ENCODE data around the gene SI. TPM values are rescaled to one million over a fixed set of nuclear protein-coding genes. Genes with fewer than 3 reads are reported as not detected.
A peak's percentile ranks its signal among the peaks of the same experiment; 100 is the strongest.
"Not testable (repeated sequence)": the region's sequence is repeated elsewhere in the genome, so short reads cannot be mapped to it uniquely, and the experiment has no call there.

SI gene
- total RNA-seq, 1 experiment from 2014 or later, result not detected

DNA sequence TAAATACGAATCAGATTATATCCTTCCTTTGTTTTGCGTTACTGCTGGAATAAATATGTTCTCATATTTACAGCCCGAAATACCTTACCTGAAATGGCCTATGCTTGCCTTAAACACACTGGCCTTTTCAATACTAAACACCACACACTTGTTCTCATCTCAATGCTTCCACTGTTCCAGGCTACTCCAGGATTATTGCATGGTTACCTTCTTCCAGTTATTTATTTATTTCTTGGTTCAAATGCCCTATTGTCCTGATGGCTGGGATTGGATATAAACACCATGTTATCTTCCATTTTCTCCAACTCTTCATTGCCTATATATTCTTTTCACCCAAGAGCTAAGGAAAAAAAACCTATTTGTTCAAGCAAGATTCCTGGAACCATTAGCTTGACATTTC, 125.3 kb downstream of the SI start:
- WGBS (ENCODE audit: extremely low coverage, insufficient read length, low lambda C conversion rate), result no CpG with 5 or more reads among the region's 3 CpGs
- no peak overlapping the region for H2BK20ac ChIP-seq (ENCODE audit: low read depth, low read length, poor library complexity, severe bottlenecking)
- TF ChIP-seq CTCF (conservative IDR thresholded peaks at IDR 0.05), result no peak

GRCh38 chr3:164951403-164951802, 126.9 kb downstream of the SI start:
- not testable (repeated sequence) for H3K9me3 Mint-ChIP-seq; H3K79me1 ChIP-seq (ENCODE audit: insufficient read depth, low read depth, low read length, poor library complexity, severe bottlenecking)

More for the DNA sequence above, 125.3 kb downstream of the SI start:
- H3K36me3 Mint-ChIP-seq (ENCODE audit: insufficient read depth in 1 of 3, low read depth in 3 of 3), result peaks cover 0 to 2% (median 0%) of the 10 kb centered on the region in 3 experiments; a peak in 2 of 7 replicates
- Histone ChIP-seq H2BK15ac (ENCODE audit: low read depth, low read length) (no peak overlapping the region), H3K79me2 (ENCODE audit: insufficient read depth, low read length) (no peaks in the 10 kb centered on the region), H3K79me1 (ENCODE audit: insufficient read depth, low read depth, low read length, poor library complexity, severe bottlenecking) (no peaks in the 10 kb centered on the region), H3K18ac (ENCODE audit: insufficient read length, low read depth, low read length) (no peak overlapping the region), H3K56ac (ENCODE audit: insufficient read length, low read depth, low read length) (no peak overlapping the region), H4K5ac (ENCODE audit: insufficient read length, low read depth, low read length) (no peak overlapping the region), H2BK12ac (ENCODE audit: insufficient read length, low read depth, low read length) (no peak overlapping the region), H2AFZ (ENCODE audit: low read length) (no peak overlapping the region), H2BK5ac (ENCODE audit: insufficient read length, low read length) (no peak overlapping the region), H4K91ac (ENCODE audit: insufficient read length, low read depth, low read length) (no peak overlapping the region), H3K9me3 (ENCODE audit: control insufficient read depth, low read depth, low read length) (no peaks in the 10 kb centered on the region), H3K4me2 (ENCODE audit: insufficient read depth, insufficient read length, low read length) (no peak overlapping the region), H4K20me1 (ENCODE audit: control insufficient read depth, insufficient read depth, insufficient read length) (no peaks in the 10 kb centered on the region), H2BK120ac (ENCODE audit: low read depth, low read length, poor library complexity, severe bottlenecking) (no peak overlapping the region), H3K23me2 (ENCODE audit: insufficient read length, low read depth, low read length, poor library complexity, severe bottlenecking) (no peaks in the 10 kb centered on the region), H2AK5ac (ENCODE audit: insufficient read length, low read length) (no peak overlapping the region), H3K4ac (ENCODE audit: low read depth, low read length) (no peak overlapping the region), H3K14ac (ENCODE audit: insufficient read depth, low read length) (no peak overlapping the region), H3K4me1 (ENCODE audit: insufficient read depth, low read length) (no peaks in the 10 kb centered on the region), H3K9ac (ENCODE audit: extremely low read depth, insufficient read length, low read length) (no peak overlapping the region), H3T11ph (ENCODE audit: low read length) (no peak overlapping the region), H3K23ac (ENCODE audit: insufficient read length, low read depth, low read length) (no peak overlapping the region), H3K27me3 (ENCODE audit: insufficient read depth, low read length) (no peaks in the 10 kb centered on the region), H4K8ac (replicated peaks; ENCODE audit: insufficient read length, low read depth, low read length) (no peak overlapping the region), H3K27ac (ENCODE audit: insufficient read length, low read depth, low read length) (no peak overlapping the region)
- H3K4me3 Mint-ChIP-seq, result no peak overlapping the region
- H3K4me1 Mint-ChIP-seq, result peaks cover 5 to 6% of the 10 kb centered on the region in 2 experiments
- H3K27ac Mint-ChIP-seq, result peak overlapping the region in 1 of 3 experiments; percentile 3; a peak in 1 of 7 replicates
- H3K27me3 Mint-ChIP-seq (ENCODE audit: low read depth), result no peaks in the 10 kb centered on the region
- no peak for DNase-seq
- H3K9me3 Mint-ChIP-seq, result peaks cover 3 to 4% of the 10 kb centered on the region in 2 experiments; a peak in 3 of 5 replicates

More at GRCh38 chr3:164951403-164951802, 126.9 kb downstream of the SI start:
- H4K5ac ChIP-seq (ENCODE audit: insufficient read length, low read depth, low read length); H4K91ac ChIP-seq (ENCODE audit: insufficient read length, low read depth, low read length); H3K23me2 ChIP-seq (ENCODE audit: insufficient read length, low read depth, low read length, poor library complexity, severe bottlenecking); H2AFZ ChIP-seq (ENCODE audit: low read length); H3K56ac ChIP-seq (ENCODE audit: insufficient read length, low read depth, low read length); H3K4me2 ChIP-seq (ENCODE audit: insufficient read depth, insufficient read length, low read length); H2BK20ac ChIP-seq (ENCODE audit: low read depth, low read length, poor library complexity, severe bottlenecking); H2BK12ac ChIP-seq (ENCODE audit: insufficient read length, low read depth, low read length); H4K20me1 ChIP-seq (ENCODE audit: control insufficient read depth, insufficient read depth, insufficient read length); H2AK5ac ChIP-seq (ENCODE audit: insufficient read length, low read length); H3K27me3 Mint-ChIP-seq (ENCODE audit: low read depth); H3K18ac ChIP-seq (ENCODE audit: insufficient read length, low read depth, low read length); H2BK15ac ChIP-seq (ENCODE audit: low read depth, low read length); H3K14ac ChIP-seq (ENCODE audit: insufficient read depth, low read length); H3K4me3 Mint-ChIP-seq; H3K4ac ChIP-seq (ENCODE audit: low read depth, low read length); H3K27me3 ChIP-seq (ENCODE audit: insufficient read depth, low read length); H3K4me1 Mint-ChIP-seq; H3T11ph ChIP-seq (ENCODE audit: low read length); H3K79me2 ChIP-seq (ENCODE audit: insufficient read depth, low read length); H3K27ac ChIP-seq (ENCODE audit: insufficient read length, low read depth, low read length); H4K8ac ChIP-seq (replicated peaks; ENCODE audit: insufficient read length, low read depth, low read length); DNase-seq; H3K9ac ChIP-seq (ENCODE audit: extremely low read depth, insufficient read length, low read length); H3K36me3 Mint-ChIP-seq (ENCODE audit: insufficient read depth in 1 of 3, low read depth in 3 of 3); H2BK5ac ChIP-seq (ENCODE audit: insufficient read length, low read length); H3K23ac ChIP-seq (ENCODE audit: insufficient read length, low read depth, low read length); H2BK120ac ChIP-seq (ENCODE audit: low read depth, low read length, poor library complexity, severe bottlenecking); H3K4me1 ChIP-seq (ENCODE audit: insufficient read depth, low read length); H3K9me3 ChIP-seq (ENCODE audit: control insufficient read depth, low read depth, low read length): not testable (repeated sequence)
- peak overlapping the region in 1 of 3 experiments; percentile 84; a peak in 2 of 7 replicates for H3K27ac Mint-ChIP-seq
- no CpG with 5 or more reads among the region's 7 CpGs for WGBS (ENCODE audit: extremely low coverage, insufficient read length, low lambda C conversion rate)
